Measurements from ENCODE around the gene SMARCC1.

The SMARCC1 gene

GRCh38 chr3:47661121-47661752 is 120.5 kb downstream of the SMARCC1 start:
- H3K27ac ChIP-seq: peak overlapping the region; percentile 40
- no peak for TF ChIP-seq CTCF (conservative IDR thresholded peaks at IDR 0.05)

GRCh38 chr3:47658444-47658843 is 123.2 kb downstream of the SMARCC1 start:
- TF ChIP-seq CTCF (conservative IDR thresholded peaks at IDR 0.05): no peak

GRCh38 chr3:47652142-47652541 is 129.6 kb downstream of the SMARCC1 start:
- H3K27ac ChIP-seq: no peak overlapping the region
- TF ChIP-seq CTCF (conservative IDR thresholded peaks at IDR 0.05): no peak

More at GRCh38 chr3:47658444-47658843, 123.2 kb downstream of the SMARCC1 start:
- H3K27ac ChIP-seq: no peak overlapping the region

GRCh38 chr3:47650294-47650693 is 131.4 kb downstream of the SMARCC1 start:
- TF ChIP-seq CTCF (conservative IDR thresholded peaks at IDR 0.05): no peak

GRCh38 chr3:47647550-47647949 is 134.1 kb downstream of the SMARCC1 start:
- TF ChIP-seq CTCF (conservative IDR thresholded peaks at IDR 0.05): no peak

More at GRCh38 chr3:47650294-47650693, 131.4 kb downstream of the SMARCC1 start:
- H3K27ac ChIP-seq: peak overlapping the region; percentile 47

GRCh38 chr3:47646362-47646761 is 135.3 kb downstream of the SMARCC1 start:
- H3K27ac ChIP-seq: no peak overlapping the region; the same call in 1 of the 2 replicates
- no peak for TF ChIP-seq CTCF (conservative IDR thresholded peaks at IDR 0.05)

More at GRCh38 chr3:47647550-47647949, 134.1 kb downstream of the SMARCC1 start:
- H3K27ac ChIP-seq: no peak overlapping the region

- H3K27ac ChIP-seq: no peak overlapping the region
- no peak for TF ChIP-seq CTCF (conservative IDR thresholded peaks at IDR 0.05)
These were observed 136.1 kb downstream of the SMARCC1 start for GRCh38 chr3:47645551-47645950.

Measured in VCaP (cell line).